DOHH2 (cell line): Measurements from ENCODE around the gene TLE7.

ENCODE experiments used
- H3F3A ChIP-seq: fragments of 200-600 bp; sonication (generic), shearing (Covaris generic); 2 replicates; pipeline ENCODE4 v1.6.0; 2016; ENCODE audit warnings: antibody characterized with exemption, mild to moderate bottlenecking; ENCODE audit not compliant: control insufficient read depth, insufficient read depth
- H3K27ac ChIP-seq: fragments of 200-600 bp; sonication (generic); 2 replicates; pipeline ENCODE4 v1.5.1; 2014; ENCODE audit warnings: low read depth, mild to moderate bottlenecking, low read length, moderate library complexity
- H3K27me3 ChIP-seq: fragments of 200-600 bp; sonication (generic); 2 replicates; pipeline ENCODE4 v1.6.1; 2014; ENCODE audit warnings: mild to moderate bottlenecking, low read length, mixed read lengths; ENCODE audit not compliant: control insufficient read depth
- H3K36me3 ChIP-seq: fragments of 200-600 bp; sonication (generic); 2 replicates; pipeline ENCODE4 v1.6.1; 2014; ENCODE audit warnings: mild to moderate bottlenecking, low read length, moderate library complexity, mixed read lengths; ENCODE audit not compliant: control insufficient read depth
- H3K4me1 ChIP-seq: fragments of 200-600 bp; sonication (generic); 2 replicates; pipeline ENCODE4 v1.6.1; 2014; ENCODE audit warnings: mild to moderate bottlenecking, low read length, mixed read lengths; ENCODE audit not compliant: control insufficient read depth
- H3K4me2 ChIP-seq: fragments of 200-600 bp; sonication (generic); 2 replicates; pipeline ENCODE4 v1.6.0; 2014; ENCODE audit warnings: mild to moderate bottlenecking, low read length, moderate library complexity
- H3K4me3 ChIP-seq: fragments of 200-600 bp; sonication (generic); 2 replicates; pipeline ENCODE4 v1.5.1; 2014; ENCODE audit warnings: mild to moderate bottlenecking, low read length, mixed read lengths
- H3K79me2 ChIP-seq: fragments of 200-600 bp; sonication (generic); 2 replicates; pipeline ENCODE4 v1.6.1; 2014; ENCODE audit warnings: mild to moderate bottlenecking, low read length, mixed read lengths; ENCODE audit not compliant: control insufficient read depth
- H3K9me2 ChIP-seq: fragments of 200-600 bp; sonication (generic); replicated peaks from 2 replicates; pipeline ENCODE4 v1.6.1; 2014; ENCODE audit warnings: mild to moderate bottlenecking, low read length, mixed read lengths; ENCODE audit not compliant: control insufficient read depth
- H3K9me3 ChIP-seq: fragments of 200-600 bp; sonication (generic); 2 replicates; pipeline ENCODE4 v1.6.1; 2014; ENCODE audit warnings: antibody characterized with exemption, low read length, mixed read lengths; ENCODE audit not compliant: control insufficient read depth, insufficient read depth
- H4K20me1 ChIP-seq: fragments of 200-600 bp; sonication (generic); 2 replicates; pipeline ENCODE4 v1.6.0; 2014; ENCODE audit warnings: low read depth, mild to moderate bottlenecking, antibody characterized with exemption, low read length, moderate library complexity; ENCODE audit not compliant: control insufficient read depth, insufficient read depth
- EZH2phosphoT487 ChIP-seq: fragments of 200-600 bp; sonication (generic); IDR thresholded peaks from 2 replicates; pipeline ENCODE4 v1.6.1; 2017; ENCODE audit warnings: borderline replicate concordance, mild to moderate bottlenecking, antibody characterized with exemption, low read length, moderate library complexity, mixed read lengths
- TF ChIP-seq, protein P1 (sequence below): fragments of 200-600 bp; sonication (generic); IDR thresholded peaks from one replicate; pipeline ENCODE4 v1.5.1; 2014; ENCODE audit warnings: antibody characterized with exemption, mild to moderate bottlenecking, low read depth, low read length; ENCODE audit not compliant: poor library complexity, severe bottlenecking

TLE7 gene

DNA sequence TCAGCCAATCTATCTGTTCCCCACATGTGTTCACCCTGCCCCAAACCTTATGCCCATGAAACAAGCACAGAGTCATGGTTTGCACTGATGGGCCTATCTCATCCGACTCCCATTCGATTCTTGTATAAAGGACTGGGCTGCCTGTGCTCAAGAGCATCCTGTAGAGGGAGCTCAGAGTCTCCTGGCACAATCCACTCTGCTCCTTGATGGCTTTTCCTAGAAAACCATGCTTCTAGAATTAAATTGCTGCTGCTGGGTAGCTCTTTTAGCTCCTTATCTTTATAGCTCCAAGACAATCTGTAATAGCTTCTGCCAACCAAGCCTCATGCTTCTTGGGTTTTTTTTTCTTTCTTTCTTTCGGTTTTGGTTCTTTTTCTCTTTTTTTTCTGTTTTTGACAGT, 37.6 kb upstream of the TLE7 start:
- no peaks in the 10 kb centered on the region for H3K9me3 ChIP-seq
- H3K4me3 ChIP-seq = no peak overlapping the region
- no peaks in the 10 kb centered on the region for H4K20me1 ChIP-seq
- H3K79me2 ChIP-seq = no peaks in the 10 kb centered on the region
- no peak overlapping the region for H3K4me2 ChIP-seq
- peaks cover 16% of the 10 kb centered on the region for H3K4me1 ChIP-seq
- TF ChIP-seq, protein P1, sequence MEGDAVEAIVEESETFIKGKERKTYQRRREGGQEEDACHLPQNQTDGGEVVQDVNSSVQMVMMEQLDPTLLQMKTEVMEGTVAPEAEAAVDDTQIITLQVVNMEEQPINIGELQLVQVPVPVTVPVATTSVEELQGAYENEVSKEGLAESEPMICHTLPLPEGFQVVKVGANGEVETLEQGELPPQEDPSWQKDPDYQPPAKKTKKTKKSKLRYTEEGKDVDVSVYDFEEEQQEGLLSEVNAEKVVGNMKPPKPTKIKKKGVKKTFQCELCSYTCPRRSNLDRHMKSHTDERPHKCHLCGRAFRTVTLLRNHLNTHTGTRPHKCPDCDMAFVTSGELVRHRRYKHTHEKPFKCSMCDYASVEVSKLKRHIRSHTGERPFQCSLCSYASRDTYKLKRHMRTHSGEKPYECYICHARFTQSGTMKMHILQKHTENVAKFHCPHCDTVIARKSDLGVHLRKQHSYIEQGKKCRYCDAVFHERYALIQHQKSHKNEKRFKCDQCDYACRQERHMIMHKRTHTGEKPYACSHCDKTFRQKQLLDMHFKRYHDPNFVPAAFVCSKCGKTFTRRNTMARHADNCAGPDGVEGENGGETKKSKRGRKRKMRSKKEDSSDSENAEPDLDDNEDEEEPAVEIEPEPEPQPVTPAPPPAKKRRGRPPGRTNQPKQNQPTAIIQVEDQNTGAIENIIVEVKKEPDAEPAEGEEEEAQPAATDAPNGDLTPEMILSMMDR = peak; percentile 60
- TF ChIP-seq EZH2phosphoT487 = no peak
- H3F3A ChIP-seq = no peaks in the 10 kb centered on the region
- H3K27ac ChIP-seq = no peak overlapping the region
- H3K36me3 ChIP-seq = no peaks in the 10 kb centered on the region
- no peaks in the 10 kb centered on the region for H3K27me3 ChIP-seq
- H3K9me2 ChIP-seq = no peaks in the 10 kb centered on the region

DNA sequence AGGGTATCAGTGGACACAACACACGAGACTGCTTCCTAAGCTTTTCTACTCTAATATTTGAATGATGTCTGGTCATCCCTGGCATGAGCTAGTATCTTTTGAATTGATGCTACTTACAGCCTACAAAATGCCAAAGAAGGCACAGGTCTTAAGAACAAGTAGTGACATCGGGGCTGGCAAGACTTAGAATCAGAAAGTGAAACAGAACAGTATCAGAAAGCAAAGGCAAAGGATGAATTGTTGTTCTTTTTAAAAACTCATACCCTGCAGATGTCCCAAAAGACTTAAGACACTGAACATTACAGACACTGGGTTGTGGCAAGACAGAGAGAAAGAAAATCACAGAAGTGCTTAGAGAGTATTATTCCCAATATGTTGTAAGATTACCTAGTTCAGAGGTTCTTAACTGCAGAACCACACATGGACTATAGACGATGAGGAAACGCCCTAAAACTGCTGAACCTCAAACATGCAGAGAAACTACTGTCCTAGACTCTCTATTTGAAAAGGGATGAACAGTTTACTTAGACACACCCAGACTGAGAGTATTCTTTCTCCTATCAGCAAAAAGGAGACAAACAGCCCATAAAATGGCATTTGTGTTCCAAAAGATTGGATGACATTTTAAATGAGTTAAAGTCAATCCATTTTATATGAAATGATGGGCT, 34.7 kb upstream of the TLE7 start:
- H3K27me3 ChIP-seq = no peaks in the 10 kb centered on the region
- no peaks in the 10 kb centered on the region for H3K36me3 ChIP-seq
- H4K20me1 ChIP-seq = no peaks in the 10 kb centered on the region
- no peaks in the 10 kb centered on the region for H3K9me2 ChIP-seq
- no peak overlapping the region for H3K27ac ChIP-seq
- H3K4me3 ChIP-seq = no peak overlapping the region
- no peaks in the 10 kb centered on the region for H3F3A ChIP-seq
- H3K4me2 ChIP-seq = no peak overlapping the region
- H3K9me3 ChIP-seq = no peaks in the 10 kb centered on the region
- TF ChIP-seq EZH2phosphoT487 = no peak
- TF ChIP-seq, protein P1 = no peak
- H3K79me2 ChIP-seq = no peaks in the 10 kb centered on the region
- H3K4me1 ChIP-seq = peaks cover 6% of the 10 kb centered on the region

DNA sequence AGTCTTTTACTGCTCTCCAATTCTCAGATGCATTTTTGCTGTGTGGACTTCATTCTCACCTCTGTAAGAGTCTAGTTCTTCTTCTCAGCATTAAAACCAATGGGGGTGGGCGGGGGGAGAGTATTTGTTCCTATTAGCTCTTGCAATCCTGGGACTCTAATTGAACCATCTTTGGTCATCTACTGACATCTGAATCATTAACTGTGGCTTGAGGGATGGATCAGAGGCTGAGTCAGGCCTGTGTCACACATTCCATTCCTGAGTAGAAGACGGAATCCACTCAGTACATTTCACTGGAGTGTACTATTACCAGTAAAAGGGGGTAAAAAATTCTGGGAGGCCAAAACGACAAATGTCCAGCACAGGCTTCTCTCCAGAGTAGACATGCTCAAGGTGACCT, 33.0 kb upstream of the TLE7 start:
- Histone ChIP-seq H3K36me3 (no peaks in the 10 kb centered on the region), H3K9me2 (no peaks in the 10 kb centered on the region), H3K27ac (no peak overlapping the region), H3K4me3 (no peak overlapping the region), H3K79me2 (no peaks in the 10 kb centered on the region), H3K27me3 (no peaks in the 10 kb centered on the region), H3K4me1 (no peaks in the 10 kb centered on the region), H3F3A (no peaks in the 10 kb centered on the region), H3K9me3 (no peaks in the 10 kb centered on the region), H3K4me2 (no peak overlapping the region), H4K20me1 (no peaks in the 10 kb centered on the region)
- TF ChIP-seq, protein P1 = no peak
- TF ChIP-seq EZH2phosphoT487 = no peak
